Measurements from ENCODE around the gene MCCD1. TPM values are rescaled to one million over a fixed set of nuclear protein-coding genes. Genes with fewer than 3 reads are reported as not detected.
"Not testable (repeated sequence)": the region's sequence is repeated elsewhere in the genome, so short reads cannot be mapped to it uniquely, and the experiment has no call there.

The MCCD1 gene
- total RNA-seq, 1 donor from 2014 or later = not detected

DNA sequence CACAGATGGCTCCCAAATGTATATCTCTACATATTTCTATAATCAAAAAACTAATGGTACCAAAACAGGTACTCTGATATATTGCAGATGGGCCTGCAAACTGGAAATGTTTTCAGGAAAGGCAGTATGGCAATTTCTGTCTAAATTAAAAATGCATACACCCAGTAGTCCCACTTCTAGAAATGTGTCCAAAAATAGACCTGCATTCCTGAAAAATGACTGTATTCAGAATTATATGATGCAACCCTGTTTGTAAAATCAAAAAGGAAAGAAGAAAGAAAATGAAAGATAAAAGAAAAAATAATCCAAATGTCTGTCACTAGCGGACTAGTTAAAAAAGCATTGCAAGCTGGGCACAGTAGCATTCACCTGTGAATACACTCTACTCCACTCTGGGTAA is 43.7 kb upstream of the MCCD1 start:
- no peaks in the 10 kb centered on the region for H3K9me3 Mint-ChIP-seq
- TF ChIP-seq, protein P1, sequence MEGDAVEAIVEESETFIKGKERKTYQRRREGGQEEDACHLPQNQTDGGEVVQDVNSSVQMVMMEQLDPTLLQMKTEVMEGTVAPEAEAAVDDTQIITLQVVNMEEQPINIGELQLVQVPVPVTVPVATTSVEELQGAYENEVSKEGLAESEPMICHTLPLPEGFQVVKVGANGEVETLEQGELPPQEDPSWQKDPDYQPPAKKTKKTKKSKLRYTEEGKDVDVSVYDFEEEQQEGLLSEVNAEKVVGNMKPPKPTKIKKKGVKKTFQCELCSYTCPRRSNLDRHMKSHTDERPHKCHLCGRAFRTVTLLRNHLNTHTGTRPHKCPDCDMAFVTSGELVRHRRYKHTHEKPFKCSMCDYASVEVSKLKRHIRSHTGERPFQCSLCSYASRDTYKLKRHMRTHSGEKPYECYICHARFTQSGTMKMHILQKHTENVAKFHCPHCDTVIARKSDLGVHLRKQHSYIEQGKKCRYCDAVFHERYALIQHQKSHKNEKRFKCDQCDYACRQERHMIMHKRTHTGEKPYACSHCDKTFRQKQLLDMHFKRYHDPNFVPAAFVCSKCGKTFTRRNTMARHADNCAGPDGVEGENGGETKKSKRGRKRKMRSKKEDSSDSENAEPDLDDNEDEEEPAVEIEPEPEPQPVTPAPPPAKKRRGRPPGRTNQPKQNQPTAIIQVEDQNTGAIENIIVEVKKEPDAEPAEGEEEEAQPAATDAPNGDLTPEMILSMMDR (conservative IDR thresholded peaks at IDR 0.05) = no peak
- H3K4me1 Mint-ChIP-seq (ENCODE audit: unreplicated experiment) = no peaks in the 10 kb centered on the region
- no peak overlapping the region for H3K27ac Mint-ChIP-seq
- H3K36me3 Mint-ChIP-seq = no peaks in the 10 kb centered on the region
- DNase-seq (ENCODE audit: extremely low spot score, unreplicated experiment) = no peak
- H3K4me3 Mint-ChIP-seq = no peak overlapping the region
- H3K27me3 Mint-ChIP-seq = peaks cover 39% of the 10 kb centered on the region

- not testable (repeated sequence) for H3K9me3 Mint-ChIP-seq, H3K36me3 Mint-ChIP-seq, H3K27ac Mint-ChIP-seq
These were observed 42.5 kb upstream of the MCCD1 start for GRCh38 chr6:31486065-31486837.

DNA sequence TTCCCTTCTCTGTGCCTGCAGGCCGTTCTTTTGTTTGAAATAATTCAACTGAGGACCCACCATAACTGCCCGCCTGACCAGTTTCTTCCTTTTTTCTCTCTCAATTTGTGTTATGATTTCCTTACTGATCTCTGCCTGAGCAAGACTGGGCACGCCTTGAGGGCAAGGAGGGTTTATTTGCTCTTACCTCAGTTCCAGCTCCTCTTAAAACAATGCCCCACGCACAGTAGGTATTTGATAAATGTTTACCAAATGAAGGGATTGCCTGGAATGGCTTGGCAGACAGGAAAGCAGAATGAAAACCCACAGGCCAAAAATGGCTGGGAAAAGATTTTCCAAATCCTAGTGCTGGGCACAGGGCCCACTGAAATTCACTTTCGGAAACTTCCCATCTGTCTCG is 41.1 kb upstream of the MCCD1 start:
- not testable (repeated sequence) for H3K4me1 Mint-ChIP-seq (ENCODE audit: unreplicated experiment); H3K4me3 Mint-ChIP-seq; H3K27ac Mint-ChIP-seq; H3K9me3 Mint-ChIP-seq; DNase-seq (ENCODE audit: extremely low spot score, unreplicated experiment); H3K36me3 Mint-ChIP-seq
- H3K27me3 Mint-ChIP-seq = peaks cover 41% of the 10 kb centered on the region

More at GRCh38 chr6:31486065-31486837, 42.5 kb upstream of the MCCD1 start:
- not testable (repeated sequence) for H3K4me1 Mint-ChIP-seq (ENCODE audit: unreplicated experiment); H3K4me3 Mint-ChIP-seq; DNase-seq (ENCODE audit: extremely low spot score, unreplicated experiment)
- peaks cover 40% of the 10 kb centered on the region for H3K27me3 Mint-ChIP-seq

DNA sequence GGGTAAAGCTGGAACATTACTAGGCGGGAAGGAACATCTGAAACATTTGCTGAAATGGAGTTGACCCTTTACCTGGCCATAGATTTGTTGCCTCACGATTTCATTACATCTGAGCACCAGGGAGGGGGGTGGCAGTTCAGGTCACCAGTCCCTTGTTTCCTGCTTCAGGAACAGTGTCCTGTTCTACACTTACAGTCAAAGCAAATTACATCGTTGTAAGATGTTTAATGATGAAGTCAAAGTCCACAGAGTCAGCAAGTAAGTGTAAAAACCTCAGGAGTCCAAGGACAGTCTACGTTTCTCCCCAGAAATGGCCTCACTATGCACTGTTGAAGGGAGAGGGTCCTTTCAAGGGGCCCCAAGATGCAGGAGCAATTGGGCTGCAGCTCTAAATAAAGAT is 39.7 kb upstream of the MCCD1 start:
- Mint-ChIP-seq H3K9me3 (no peaks in the 10 kb centered on the region), H3K4me3 (no peak overlapping the region)
- DNase-seq (ENCODE audit: extremely low spot score, unreplicated experiment) = no peak

GRCh38 chr6:31490115-31490873 is 38.5 kb upstream of the MCCD1 start:
- TF ChIP-seq, protein P1 (conservative IDR thresholded peaks at IDR 0.05) = no peak
- no peak overlapping the region for H3K27ac Mint-ChIP-seq
- H3K4me1 Mint-ChIP-seq (ENCODE audit: unreplicated experiment) = peaks cover 10% of the 10 kb centered on the region
- no peak for DNase-seq (ENCODE audit: extremely low spot score, unreplicated experiment)
- no peaks in the 10 kb centered on the region for H3K36me3 Mint-ChIP-seq
- no peak overlapping the region for H3K4me3 Mint-ChIP-seq
- no peaks in the 10 kb centered on the region for H3K9me3 Mint-ChIP-seq
- H3K27me3 Mint-ChIP-seq = peaks cover 55% of the 10 kb centered on the region

More for the DNA sequence above, 39.7 kb upstream of the MCCD1 start:
- Mint-ChIP-seq H3K4me1 (ENCODE audit: unreplicated experiment) (peaks cover 10% of the 10 kb centered on the region), H3K27ac (no peak overlapping the region), H3K36me3 (no peaks in the 10 kb centered on the region), H3K27me3 (peaks cover 47% of the 10 kb centered on the region)
- TF ChIP-seq, protein P1 (conservative IDR thresholded peaks at IDR 0.05) = no peak

DNA sequence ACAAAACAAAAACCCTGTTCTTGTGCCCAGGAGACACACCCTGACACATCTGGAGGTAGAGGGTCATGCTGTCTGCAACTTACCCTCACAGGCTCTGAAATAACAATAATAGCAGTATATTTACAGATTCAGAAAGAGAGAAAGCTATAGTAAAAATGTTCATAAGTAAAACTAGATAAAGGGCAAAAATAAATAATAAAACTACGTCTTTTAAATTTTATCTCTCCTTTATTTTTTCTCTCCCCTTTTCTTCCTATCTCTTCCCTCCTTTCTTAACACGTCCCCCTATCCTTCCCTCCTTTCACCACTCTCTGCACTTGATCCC is 35.2 kb upstream of the MCCD1 start:
- Mint-ChIP-seq H3K27me3 (peaks cover 84% of the 10 kb centered on the region), H3K4me1 (ENCODE audit: unreplicated experiment) (peaks cover 21% of the 10 kb centered on the region), H3K4me3 (peak overlapping the region; percentile 62)
- H3K9me3 Mint-ChIP-seq; H3K27ac Mint-ChIP-seq; DNase-seq (ENCODE audit: extremely low spot score, unreplicated experiment); H3K36me3 Mint-ChIP-seq: not testable (repeated sequence)
